GM23248 (cell line): ENCODE measurements around the gene EDC4.

Experiments
- EZH2 ChIP-seq: fragments of 200-600 bp; sonication (generic); IDR thresholded peaks from 2 replicates; pipeline ENCODE4 v1.6.1; 2018; ENCODE audit warnings: antibody characterized with exemption, mild to moderate bottlenecking; ENCODE audit not compliant: insufficient read depth, poor library complexity, severe bottlenecking
- EZH2phosphoT487 ChIP-seq: fragments of 200-600 bp; sonication (generic); IDR thresholded peaks from 2 replicates; pipeline ENCODE4 v1.6.1; 2018; ENCODE audit warnings: antibody characterized with exemption, moderate library complexity, mild to moderate bottlenecking, low read depth; ENCODE audit not compliant: insufficient read depth

- no peak for TF ChIP-seq EZH2
- no peak for TF ChIP-seq EZH2phosphoT487
Measured at GRCh38 chr16:67923414-67924116, 50.7 kb downstream of the EDC4 start.
